Effector memory CD4-positive, alpha-beta T cell (primary cell): ENCODE measurements around the gene DENND1A.
"Not testable (repeated sequence)": the region's sequence is repeated elsewhere in the genome, so short reads cannot be mapped to it uniquely, and the experiment has no call there.

Source experiments
- DNase-seq, 3 donors: peaks; one replicate each; pipeline ENCODE4 v3.0.0-alpha.2; 2020
- H3K27ac ChIP-seq: 2 replicates; pipeline ENCODE4 v1.7.0; 2013; ENCODE audit warnings: mild to moderate bottlenecking, low read length, moderate library complexity; ENCODE audit not compliant: insufficient read depth, poor library complexity, severe bottlenecking
- H3K27me3 ChIP-seq: replicated peaks from 2 replicates; pipeline ENCODE4 v1.7.0; 2013; ENCODE audit warnings: mild to moderate bottlenecking, low read length; ENCODE audit not compliant: insufficient read depth, control insufficient read depth, poor library complexity, severe bottlenecking
- H3K36me3 ChIP-seq: 2 replicates; pipeline ENCODE4 v1.7.0; 2013; ENCODE audit warnings: mild to moderate bottlenecking, low read length, moderate library complexity; ENCODE audit not compliant: control insufficient read depth, insufficient read depth
- H3K4me1 ChIP-seq: 2 replicates; pipeline ENCODE4 v1.7.0; 2013; ENCODE audit warnings: low read length, mild to moderate bottlenecking; ENCODE audit not compliant: control insufficient read depth, insufficient read depth, poor library complexity, severe bottlenecking
- H3K4me3 ChIP-seq: 2 replicates; pipeline ENCODE4 v1.7.0; 2013; ENCODE audit warnings: low read length, low read depth, mild to moderate bottlenecking; ENCODE audit not compliant: insufficient read depth, poor library complexity, severe bottlenecking
- H3K9me3 ChIP-seq: 2 replicates; pipeline ENCODE4 v1.7.0; 2013; ENCODE audit warnings: mild to moderate bottlenecking, low read length, moderate library complexity; ENCODE audit not compliant: control insufficient read depth

The DENND1A gene

GRCh38 chr9:123947326-123947725, 17.4 kb upstream of the DENND1A start:
- Histone ChIP-seq H3K36me3 (no peaks in the 10 kb centered on the region), H3K27ac (no peak overlapping the region), H3K27me3 (no peaks in the 10 kb centered on the region), H3K9me3 (no peaks in the 10 kb centered on the region), H3K4me1 (no peaks in the 10 kb centered on the region), H3K4me3 (no peak overlapping the region)
- no peak for DNase-seq

GRCh38 chr9:123946101-123946821, 16.3 kb upstream of the DENND1A start:
- no peaks in the 10 kb centered on the region for H3K4me1 ChIP-seq
- no peak for DNase-seq

GRCh38 chr9:123945532-123945931, 15.6 kb upstream of the DENND1A start:
- Histone ChIP-seq H3K4me1 (no peaks in the 10 kb centered on the region), H3K4me3 (no peak overlapping the region), H3K27me3 (no peaks in the 10 kb centered on the region), H3K9me3 (no peaks in the 10 kb centered on the region), H3K36me3 (no peaks in the 10 kb centered on the region), H3K27ac (no peak overlapping the region)
- DNase-seq, result no peak

More at GRCh38 chr9:123946101-123946821, 16.3 kb upstream of the DENND1A start:
- no peaks in the 10 kb centered on the region for H3K27me3 ChIP-seq
- H3K27ac ChIP-seq, result no peak overlapping the region
- no peak overlapping the region for H3K4me3 ChIP-seq
- H3K9me3 ChIP-seq, result no peaks in the 10 kb centered on the region
- H3K36me3 ChIP-seq, result no peaks in the 10 kb centered on the region

DNA sequence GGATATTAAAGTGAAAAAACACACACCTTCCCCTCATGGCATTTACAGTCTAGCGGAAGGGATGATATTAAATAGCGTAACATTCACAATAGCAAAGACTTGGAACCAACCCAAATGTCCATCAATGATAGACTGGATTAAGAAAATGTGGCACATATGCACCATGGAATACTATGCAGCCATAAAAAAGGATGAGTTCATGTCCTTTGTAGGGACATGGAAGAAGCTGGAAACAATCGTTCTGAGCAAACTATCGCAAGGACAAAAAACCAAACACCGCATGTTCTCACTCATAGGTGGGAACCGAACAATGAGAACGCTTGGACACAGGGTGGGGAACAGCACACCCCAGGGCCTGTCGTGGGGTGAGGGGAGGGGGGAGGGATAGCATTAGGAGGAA, 14.5 kb upstream of the DENND1A start:
- DNase-seq, H3K4me1 ChIP-seq, H3K4me3 ChIP-seq, H3K27ac ChIP-seq, H3K27me3 ChIP-seq, H3K9me3 ChIP-seq, H3K36me3 ChIP-seq: not testable (repeated sequence)

- no peak for DNase-seq
- no peaks in the 10 kb centered on the region for H3K4me1 ChIP-seq
- no peaks in the 10 kb centered on the region for H3K36me3 ChIP-seq
- no peaks in the 10 kb centered on the region for H3K9me3 ChIP-seq
- no peak overlapping the region for H3K27ac ChIP-seq
- no peaks in the 10 kb centered on the region for H3K27me3 ChIP-seq
- no peak overlapping the region for H3K4me3 ChIP-seq
Measured at GRCh38 chr9:123943671-123944070, 13.7 kb upstream of the DENND1A start.

DNA sequence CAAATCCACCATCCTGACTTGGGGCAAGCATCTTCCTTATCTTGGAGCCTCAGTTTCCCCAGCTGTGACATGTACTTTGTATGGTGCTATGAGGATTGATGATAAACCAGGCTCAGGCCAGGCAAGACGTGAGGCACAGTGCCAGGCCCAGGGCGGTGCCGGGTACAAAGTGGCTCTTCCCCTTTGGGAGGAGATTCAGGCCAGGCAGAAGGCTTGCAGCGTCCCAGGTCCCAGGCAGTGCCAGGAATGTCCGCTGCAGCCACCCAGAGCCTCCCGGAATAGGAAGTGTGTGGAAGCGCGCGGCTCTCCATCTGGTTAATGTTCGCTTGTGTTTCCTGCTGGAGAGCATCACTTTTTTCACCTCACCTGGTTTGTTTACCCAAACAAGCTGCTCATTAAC, 12.6 kb upstream of the DENND1A start:
- Histone ChIP-seq H3K4me3 (no peak overlapping the region), H3K27ac (no peak overlapping the region), H3K9me3 (no peaks in the 10 kb centered on the region), H3K27me3 (no peaks in the 10 kb centered on the region), H3K36me3 (no peaks in the 10 kb centered on the region), H3K4me1 (no peaks in the 10 kb centered on the region)
- DNase-seq, result no peak

GRCh38 chr9:123941524-123942070, 11.7 kb upstream of the DENND1A start:
- Histone ChIP-seq H3K4me3 (no peak overlapping the region), H3K27ac (no peak overlapping the region), H3K4me1 (no peaks in the 10 kb centered on the region), H3K9me3 (no peaks in the 10 kb centered on the region), H3K27me3 (no peaks in the 10 kb centered on the region), H3K36me3 (no peaks in the 10 kb centered on the region)
- no peak for DNase-seq

DNA sequence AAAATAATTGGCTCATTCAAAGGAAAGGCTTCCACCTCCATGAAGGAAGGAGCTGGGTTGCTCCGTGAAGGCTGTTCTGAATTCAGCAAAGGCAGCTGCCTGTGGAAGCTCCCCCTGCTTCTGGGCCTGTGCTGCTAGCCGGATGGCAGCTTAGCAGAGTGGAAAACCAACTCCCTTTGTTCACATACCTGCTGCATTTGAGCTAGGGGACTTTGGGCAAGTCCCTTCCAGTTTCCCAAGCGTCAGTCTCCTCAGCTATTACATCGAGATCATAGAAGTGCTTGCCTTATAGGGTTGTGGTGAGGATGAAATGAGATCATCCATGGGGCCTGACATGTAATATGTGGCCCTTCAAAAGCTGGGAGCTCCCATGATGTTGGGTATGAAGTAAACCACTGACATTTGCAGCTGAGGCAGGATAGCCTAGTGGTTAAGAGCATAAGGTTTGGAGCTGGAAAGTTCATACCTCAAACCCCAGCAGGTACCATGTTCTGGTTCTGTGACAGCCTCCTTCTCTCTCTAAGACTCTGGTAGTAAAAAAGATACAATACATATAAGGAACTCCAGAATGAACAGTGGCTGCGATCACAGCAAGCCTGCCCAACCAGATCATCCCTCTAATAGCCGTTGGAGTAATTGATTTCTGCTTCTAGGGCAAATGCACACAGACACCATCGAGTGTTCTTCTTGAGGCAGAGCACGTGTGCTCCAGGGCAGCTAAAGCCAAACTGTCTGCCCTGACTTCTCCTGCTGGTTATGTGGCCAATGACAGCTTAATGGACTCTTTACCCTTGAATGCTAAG, 11.0 kb upstream of the DENND1A start:
- no peak overlapping the region for H3K4me3 ChIP-seq
- no peak for DNase-seq

GRCh38 chr9:123938401-123938800, 8.5 kb upstream of the DENND1A start:
- Histone ChIP-seq H3K27me3 (no peaks in the 10 kb centered on the region), H3K27ac (no peak overlapping the region), H3K36me3 (no peaks in the 10 kb centered on the region), H3K9me3 (no peaks in the 10 kb centered on the region), H3K4me1 (no peaks in the 10 kb centered on the region), H3K4me3 (no peak overlapping the region)
- DNase-seq, result no peak

More for the DNA sequence above, 11.0 kb upstream of the DENND1A start:
- Histone ChIP-seq H3K9me3 (no peaks in the 10 kb centered on the region), H3K4me1 (no peaks in the 10 kb centered on the region), H3K27me3 (no peaks in the 10 kb centered on the region), H3K36me3 (no peaks in the 10 kb centered on the region), H3K27ac (no peak overlapping the region)

DNA sequence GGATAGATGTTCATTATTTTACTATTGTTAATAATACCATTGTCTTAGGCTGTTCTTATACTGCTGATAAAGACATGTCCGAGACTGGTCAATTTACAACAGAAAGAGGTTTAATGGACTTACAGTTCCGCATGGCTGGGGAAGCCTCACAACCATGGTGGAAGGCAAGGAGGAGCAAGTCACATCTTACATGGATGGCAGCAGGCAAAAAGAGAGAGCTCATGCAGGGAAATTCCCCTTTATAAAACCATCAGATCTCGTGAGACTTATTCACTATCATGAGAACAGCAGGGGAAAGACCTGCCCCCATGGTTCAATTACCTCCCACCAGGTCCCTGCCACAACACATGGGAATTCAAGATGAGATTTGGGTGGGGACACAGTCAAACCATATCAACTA, 6.6 kb upstream of the DENND1A start:
- H3K27me3 ChIP-seq, H3K4me3 ChIP-seq, DNase-seq, H3K36me3 ChIP-seq, H3K4me1 ChIP-seq, H3K27ac ChIP-seq, H3K9me3 ChIP-seq: not testable (repeated sequence)
